ENCODE data around the gene THG1L. TPM values are rescaled to one million over a fixed set of nuclear protein-coding genes. Genes with fewer than 3 reads are reported as not detected.
A peak's percentile ranks its signal among the peaks of the same experiment; 100 is the strongest.

Gene THG1L
- polyA plus RNA-seq, 2 of the 4 experiments (the other 2 are of a cell fraction) = 36.9 to 45.6 TPM

DNA sequence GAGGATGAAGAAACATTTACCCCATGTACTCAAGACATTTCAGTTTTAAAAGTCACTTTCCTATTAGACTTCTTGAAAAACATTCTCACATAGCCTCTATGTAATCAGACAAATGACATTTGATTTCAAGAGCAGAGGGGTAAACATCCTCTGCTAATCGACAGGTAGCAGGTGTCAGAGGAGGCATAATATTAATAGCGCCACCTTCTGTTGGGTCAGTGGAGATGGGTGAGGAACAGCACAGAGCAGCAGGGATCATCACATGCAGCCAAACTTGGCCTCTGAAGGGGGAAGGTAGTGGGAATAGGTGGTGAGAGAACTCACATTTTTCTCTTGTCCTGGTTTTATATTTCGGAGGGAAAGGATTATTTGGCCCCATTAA, 9.0 kb downstream of the THG1L start:
- Histone ChIP-seq H3K4me1 (peaks cover 13% of the 10 kb centered on the region; the same call in 2 of the 3 replicates), H3K27ac (no peak overlapping the region), H3K4me3 (no peak overlapping the region), H3K4me2 (no peak overlapping the region), H3K9me3 (no peaks in the 10 kb centered on the region)
- WGBS (ENCODE audit: missing lambda C conversion rate) = 10% methylated on average over 3 of the region's 3 CpGs
- FAIRE-seq (no peak), ATAC-seq (peak; percentile 57 to 69; a peak in 4 of 6 replicates), DNase-seq (ENCODE audit: low read depth in 1 of 2, low spot score in 1 of 2) (peak; percentile 42 to 69)
- POLR2A ChIA-PET = interaction anchor here (0.7 kb wide), 1 partner anchor 9 kb away, joined by 3 read pairs; the partner anchor contains the start of gene THG1L
- CTCF ChIA-PET = interaction anchor here (0.7 to 5.0 kb wide), 9 partner anchors 8 to 412 kb away, joined by 3 to 56 read pairs (median 7); partner anchors contain the start of genes C5orf52 and THG1L
- TF ChIP-seq, protein P1, sequence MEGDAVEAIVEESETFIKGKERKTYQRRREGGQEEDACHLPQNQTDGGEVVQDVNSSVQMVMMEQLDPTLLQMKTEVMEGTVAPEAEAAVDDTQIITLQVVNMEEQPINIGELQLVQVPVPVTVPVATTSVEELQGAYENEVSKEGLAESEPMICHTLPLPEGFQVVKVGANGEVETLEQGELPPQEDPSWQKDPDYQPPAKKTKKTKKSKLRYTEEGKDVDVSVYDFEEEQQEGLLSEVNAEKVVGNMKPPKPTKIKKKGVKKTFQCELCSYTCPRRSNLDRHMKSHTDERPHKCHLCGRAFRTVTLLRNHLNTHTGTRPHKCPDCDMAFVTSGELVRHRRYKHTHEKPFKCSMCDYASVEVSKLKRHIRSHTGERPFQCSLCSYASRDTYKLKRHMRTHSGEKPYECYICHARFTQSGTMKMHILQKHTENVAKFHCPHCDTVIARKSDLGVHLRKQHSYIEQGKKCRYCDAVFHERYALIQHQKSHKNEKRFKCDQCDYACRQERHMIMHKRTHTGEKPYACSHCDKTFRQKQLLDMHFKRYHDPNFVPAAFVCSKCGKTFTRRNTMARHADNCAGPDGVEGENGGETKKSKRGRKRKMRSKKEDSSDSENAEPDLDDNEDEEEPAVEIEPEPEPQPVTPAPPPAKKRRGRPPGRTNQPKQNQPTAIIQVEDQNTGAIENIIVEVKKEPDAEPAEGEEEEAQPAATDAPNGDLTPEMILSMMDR (IDR thresholded peaks at IDR 0.05) = peak; percentile 65
- TF ChIP-seq JUNB (IDR thresholded peaks at IDR 0.05) (no peak), RAD21 (conservative IDR thresholded peaks at IDR 0.05 in 1 of 2, IDR thresholded peaks at IDR 0.05 in 1 of 2) (peak; percentile 23 to 29; a peak in 3 of 5 replicates), SMC3 (IDR thresholded peaks at IDR 0.05) (peak; percentile 40; the same call in 2 of the 3 replicates)
- TF ChIP-seq, protein P2, sequence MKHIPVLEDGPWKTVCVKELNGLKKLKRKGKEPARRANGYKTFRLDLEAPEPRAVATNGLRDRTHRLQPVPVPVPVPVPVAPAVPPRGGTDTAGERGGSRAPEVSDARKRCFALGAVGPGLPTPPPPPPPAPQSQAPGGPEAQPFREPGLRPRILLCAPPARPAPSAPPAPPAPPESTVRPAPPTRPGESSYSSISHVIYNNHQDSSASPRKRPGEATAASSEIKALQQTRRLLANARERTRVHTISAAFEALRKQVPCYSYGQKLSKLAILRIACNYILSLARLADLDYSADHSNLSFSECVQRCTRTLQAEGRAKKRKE (CRISPR knock-in tag; IDR thresholded peaks at IDR 0.05; ENCODE audit: low read depth) = no peak
- TF ChIP-seq, protein P3, sequence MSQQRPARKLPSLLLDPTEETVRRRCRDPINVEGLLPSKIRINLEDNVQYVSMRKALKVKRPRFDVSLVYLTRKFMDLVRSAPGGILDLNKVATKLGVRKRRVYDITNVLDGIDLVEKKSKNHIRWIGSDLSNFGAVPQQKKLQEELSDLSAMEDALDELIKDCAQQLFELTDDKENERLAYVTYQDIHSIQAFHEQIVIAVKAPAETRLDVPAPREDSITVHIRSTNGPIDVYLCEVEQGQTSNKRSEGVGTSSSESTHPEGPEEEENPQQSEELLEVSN (IDR thresholded peaks at IDR 0.05; ENCODE audit: borderline replicate concordance, low read depth) = no peak

DNA sequence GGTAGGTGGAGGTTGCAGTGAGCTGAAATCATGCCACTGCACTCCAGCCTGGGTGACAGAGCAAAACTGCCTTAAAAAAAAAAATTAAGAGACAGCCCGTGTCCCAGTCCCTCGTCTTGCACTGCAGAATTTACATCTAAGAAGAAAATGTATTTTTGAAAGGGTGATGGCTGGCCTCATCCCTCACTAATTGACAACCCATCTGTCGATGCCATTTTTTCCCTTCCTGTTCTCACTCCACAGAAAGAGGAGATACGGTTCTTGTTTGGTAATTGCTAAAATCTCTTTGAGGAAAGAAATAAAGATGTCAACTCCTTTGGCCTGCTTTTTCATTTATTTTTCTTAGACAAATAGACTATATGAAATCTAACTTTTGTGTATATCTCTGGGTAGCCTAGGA, 9.9 kb downstream of the THG1L start:
- FAIRE-seq = no peak
- Histone ChIP-seq H3K4me1 (peaks cover 13% of the 10 kb centered on the region; the same call in 2 of the 3 replicates), H3K4me2 (no peak overlapping the region), H3K4me3 (no peak overlapping the region), H3K27ac (no peak overlapping the region), H3K9me3 (no peaks in the 10 kb centered on the region)
- ChIA-PET POLR2A (interaction anchor here (0.6 to 2.7 kb wide), 3 partner anchors 9 to 33 kb away, joined by 3 to 15 read pairs (median 4); partner anchors contain the start of gene THG1L), CTCF (interaction anchor here (0.6 to 5.0 kb wide), 15 partner anchors 9 to 731 kb away, joined by 3 to 61 read pairs (median 7); partner anchors contain the start of genes C5orf52 and THG1L)
- ATAC-seq = no peak
- DNase-seq (ENCODE audit: low read depth in 1 of 2, low spot score in 1 of 2) = no peak
- 76% methylated on average over 4 of the region's 4 CpGs for WGBS (ENCODE audit: missing lambda C conversion rate)
- TF ChIP-seq, protein P4, sequence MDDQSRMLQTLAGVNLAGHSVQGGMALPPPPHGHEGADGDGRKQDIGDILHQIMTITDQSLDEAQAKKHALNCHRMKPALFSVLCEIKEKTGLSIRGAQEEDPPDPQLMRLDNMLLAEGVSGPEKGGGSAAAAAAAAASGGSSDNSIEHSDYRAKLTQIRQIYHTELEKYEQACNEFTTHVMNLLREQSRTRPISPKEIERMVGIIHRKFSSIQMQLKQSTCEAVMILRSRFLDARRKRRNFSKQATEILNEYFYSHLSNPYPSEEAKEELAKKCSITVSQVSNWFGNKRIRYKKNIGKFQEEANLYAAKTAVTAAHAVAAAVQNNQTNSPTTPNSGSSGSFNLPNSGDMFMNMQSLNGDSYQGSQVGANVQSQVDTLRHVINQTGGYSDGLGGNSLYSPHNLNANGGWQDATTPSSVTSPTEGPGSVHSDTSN (IDR thresholded peaks at IDR 0.05) = no peak
- TF ChIP-seq ZFP36 (IDR thresholded peaks at IDR 0.05; ENCODE audit: borderline replicate concordance, partially characterized antibody) (no peak), ZNF302 (CRISPR knock-in tag; IDR thresholded peaks at IDR 0.05) (no peak), MAZ (IDR thresholded peaks at IDR 0.05; ENCODE audit: borderline replicate concordance, low read depth, low read length) (no peak), HEYL (CRISPR knock-in tag; IDR thresholded peaks at IDR 0.05) (no peak), HDAC2 (IDR thresholded peaks at IDR 0.05) (no peak), EHF (CRISPR knock-in tag; IDR thresholded peaks at IDR 0.05) (no peak), FOXS1 (CRISPR knock-in tag; IDR thresholded peaks at IDR 0.05) (no peak), CBX8 (IDR thresholded peaks at IDR 0.05) (no peak), RARB (CRISPR knock-in tag; IDR thresholded peaks at IDR 0.05) (no peak), TFCP2L1 (CRISPR knock-in tag; IDR thresholded peaks at IDR 0.05) (no peak), CHD4 (IDR thresholded peaks at IDR 0.05; ENCODE audit: borderline replicate concordance) (no peak), POLR2A (IDR thresholded peaks at IDR 0.05; ENCODE audit: low read length) (no peak), NPAS2 (CRISPR knock-in tag; IDR thresholded peaks at IDR 0.05; ENCODE audit: borderline replicate concordance) (no peak)
- TF ChIP-seq, protein P5, sequence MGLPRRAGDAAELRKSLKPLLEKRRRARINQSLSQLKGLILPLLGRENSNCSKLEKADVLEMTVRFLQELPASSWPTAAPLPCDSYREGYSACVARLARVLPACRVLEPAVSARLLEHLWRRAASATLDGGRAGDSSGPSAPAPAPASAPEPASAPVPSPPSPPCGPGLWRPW (IDR thresholded peaks at IDR 0.05) = no peak
- TF ChIP-seq, protein P3 (IDR thresholded peaks at IDR 0.05; ENCODE audit: borderline replicate concordance, low read depth) = no peak
- TF ChIP-seq, protein P6, sequence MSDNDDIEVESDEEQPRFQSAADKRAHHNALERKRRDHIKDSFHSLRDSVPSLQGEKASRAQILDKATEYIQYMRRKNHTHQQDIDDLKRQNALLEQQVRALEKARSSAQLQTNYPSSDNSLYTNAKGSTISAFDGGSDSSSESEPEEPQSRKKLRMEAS (IDR thresholded peaks at IDR 0.05) = no peak
- TF ChIP-seq, protein P7, sequence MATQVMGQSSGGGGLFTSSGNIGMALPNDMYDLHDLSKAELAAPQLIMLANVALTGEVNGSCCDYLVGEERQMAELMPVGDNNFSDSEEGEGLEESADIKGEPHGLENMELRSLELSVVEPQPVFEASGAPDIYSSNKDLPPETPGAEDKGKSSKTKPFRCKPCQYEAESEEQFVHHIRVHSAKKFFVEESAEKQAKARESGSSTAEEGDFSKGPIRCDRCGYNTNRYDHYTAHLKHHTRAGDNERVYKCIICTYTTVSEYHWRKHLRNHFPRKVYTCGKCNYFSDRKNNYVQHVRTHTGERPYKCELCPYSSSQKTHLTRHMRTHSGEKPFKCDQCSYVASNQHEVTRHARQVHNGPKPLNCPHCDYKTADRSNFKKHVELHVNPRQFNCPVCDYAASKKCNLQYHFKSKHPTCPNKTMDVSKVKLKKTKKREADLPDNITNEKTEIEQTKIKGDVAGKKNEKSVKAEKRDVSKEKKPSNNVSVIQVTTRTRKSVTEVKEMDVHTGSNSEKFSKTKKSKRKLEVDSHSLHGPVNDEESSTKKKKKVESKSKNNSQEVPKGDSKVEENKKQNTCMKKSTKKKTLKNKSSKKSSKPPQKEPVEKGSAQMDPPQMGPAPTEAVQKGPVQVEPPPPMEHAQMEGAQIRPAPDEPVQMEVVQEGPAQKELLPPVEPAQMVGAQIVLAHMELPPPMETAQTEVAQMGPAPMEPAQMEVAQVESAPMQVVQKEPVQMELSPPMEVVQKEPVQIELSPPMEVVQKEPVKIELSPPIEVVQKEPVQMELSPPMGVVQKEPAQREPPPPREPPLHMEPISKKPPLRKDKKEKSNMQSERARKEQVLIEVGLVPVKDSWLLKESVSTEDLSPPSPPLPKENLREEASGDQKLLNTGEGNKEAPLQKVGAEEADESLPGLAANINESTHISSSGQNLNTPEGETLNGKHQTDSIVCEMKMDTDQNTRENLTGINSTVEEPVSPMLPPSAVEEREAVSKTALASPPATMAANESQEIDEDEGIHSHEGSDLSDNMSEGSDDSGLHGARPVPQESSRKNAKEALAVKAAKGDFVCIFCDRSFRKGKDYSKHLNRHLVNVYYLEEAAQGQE (IDR thresholded peaks at IDR 0.05) = no peak

All from A549 (cell line).